Natural killer cell treated with Interleukin-12 subunit alpha and Interleukin-12 subunit beta and Interleukin-15 and Interleukin-18, amount 100 ng/mL, for 72 hours (primary cell): Measurements from ENCODE around the gene ZNF578. TPM values are rescaled to one million over a fixed set of nuclear protein-coding genes. Genes with fewer than 3 reads are reported as not detected.
"Not testable (repeated sequence)": the region's sequence is repeated elsewhere in the genome, so short reads cannot be mapped to it uniquely, and the experiment has no call there.

Experiments used
- ATAC-seq, 2 donors: fragments of 150-1000 bp; cut with Tn5 transposase in 1 of 2; sonication (Bioruptor Pico), chemical (Tn5 transposase) in 1 of 2; 2 replicates each; pipeline ENCODE4 v1.10.0; 2021
- DNase-seq: peaks from one replicate; pipeline ENCODE4 v3.0.0; 2022; ENCODE audit warnings: low spot score
- H3K27ac Mint-ChIP-seq, 2 donors: 1 replicate in 1 of 2; 2 replicates in 1 of 2; pipeline ENCODE4 v1.8.0; 2022; ENCODE audit warnings: mixed read lengths in 2 of 2, mild to moderate bottlenecking in 1 of 2, moderate library complexity in 1 of 2
- H3K27me3 Mint-ChIP-seq, 2 donors: 1 replicate in 1 of 2; 2 replicates in 1 of 2; pipeline ENCODE4 v1.8.0; 2022; ENCODE audit warnings: mixed read lengths in 2 of 2
- H3K36me3 Mint-ChIP-seq: one replicate; pipeline ENCODE4 v1.8.0; 2022; ENCODE audit warnings: mixed read lengths
- H3K4me1 Mint-ChIP-seq, 2 donors: 1 replicate in 1 of 2; 2 replicates in 1 of 2; pipeline ENCODE4 v1.8.0; 2022; ENCODE audit warnings: low read depth in 2 of 2, mixed read lengths in 2 of 2, mild to moderate bottlenecking in 1 of 2
- H3K4me3 Mint-ChIP-seq: one replicate; pipeline ENCODE4 v1.8.0; 2022; ENCODE audit warnings: mixed read lengths
- H3K9me3 Mint-ChIP-seq: 2 replicates; pipeline ENCODE4 v1.8.0; 2022; ENCODE audit warnings: mixed read lengths
- total RNA-seq, 2 donors: library from RNA; stranded (reverse); gene quantifications; one replicate each; pipeline ENCODE4 v1.2.3, GENCODE V29; 2022

Gene ZNF578
- total RNA-seq, 2 donors from 2014 or later = 1.00 to 1.1 TPM

- Mint-ChIP-seq H3K27me3 (no peaks in the 10 kb centered on the region), H3K9me3 (peaks cover 31% of the 10 kb centered on the region), H3K4me1 (peaks cover 0 to 4% of the 10 kb centered on the region in 2 donors), H3K4me3 (no peak overlapping the region), H3K27ac (no peak overlapping the region), H3K36me3 (peaks cover 73% of the 10 kb centered on the region)
- DNase-seq (no peak), ATAC-seq (no peak)
Measured at GRCh38 chr19:52557231-52557995, 104.1 kb downstream of the ZNF578 start.

DNA sequence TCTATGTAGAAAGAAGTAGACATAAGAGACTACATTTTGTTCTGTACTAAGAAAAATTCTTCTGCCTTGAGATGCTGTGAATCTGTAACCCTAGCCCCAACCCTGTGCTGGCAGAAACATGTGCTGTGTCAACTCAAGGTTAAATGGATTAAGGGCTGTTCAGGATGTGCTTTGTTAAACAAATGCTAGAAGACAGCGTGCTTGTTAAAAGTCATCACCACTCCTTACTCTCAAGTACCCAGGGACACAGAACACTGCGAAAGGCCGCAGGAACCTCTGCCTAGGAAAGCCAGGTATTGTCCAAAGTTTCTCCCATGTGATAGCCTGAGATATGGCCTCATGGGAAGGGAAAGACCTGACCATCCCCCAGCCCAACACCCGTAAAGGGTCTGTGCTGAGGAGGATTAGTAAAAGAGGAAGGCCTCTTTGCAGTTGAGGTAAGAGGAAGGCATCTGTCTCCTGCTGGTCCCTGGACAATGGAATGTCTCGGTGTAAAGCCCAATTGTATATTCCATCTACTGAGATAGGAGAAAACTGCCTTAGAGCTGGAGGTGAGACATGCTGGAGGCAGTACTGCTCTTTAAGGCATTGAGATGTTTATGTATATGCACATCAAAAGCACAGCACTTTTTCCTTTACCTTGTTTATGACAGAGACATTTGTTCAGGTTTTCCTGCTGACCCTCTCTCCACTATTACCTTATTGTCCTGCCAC lies 105.5 kb downstream of the ZNF578 start:
- Mint-ChIP-seq H3K36me3 (peaks cover 69% of the 10 kb centered on the region), H3K9me3 (peaks cover 31% of the 10 kb centered on the region)
- H3K27me3 Mint-ChIP-seq, H3K27ac Mint-ChIP-seq, H3K4me3 Mint-ChIP-seq, ATAC-seq, DNase-seq, H3K4me1 Mint-ChIP-seq: not testable (repeated sequence)

DNA sequence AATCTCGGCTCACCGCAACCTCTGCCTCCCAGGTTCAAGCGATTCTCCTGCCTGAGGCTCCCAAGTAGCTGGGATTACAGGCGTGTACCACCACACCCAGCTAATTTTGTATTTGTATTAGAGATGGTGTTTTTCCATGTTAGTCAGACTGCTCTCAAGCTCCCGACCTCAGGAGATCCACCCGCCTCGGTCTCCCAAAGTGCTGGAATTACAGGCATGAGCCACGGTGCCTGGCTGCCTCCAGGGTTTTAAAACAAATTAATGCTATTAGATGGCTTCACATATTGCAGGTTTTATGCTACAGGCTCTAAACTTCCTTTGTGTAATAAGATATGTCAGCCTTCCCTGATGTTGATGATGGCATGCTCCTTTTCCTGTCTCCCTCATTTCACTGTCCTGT lies 108.3 kb downstream of the ZNF578 start:
- H3K4me3 Mint-ChIP-seq, H3K27ac Mint-ChIP-seq, H3K4me1 Mint-ChIP-seq, DNase-seq, H3K27me3 Mint-ChIP-seq, ATAC-seq: not testable (repeated sequence)
- H3K9me3 Mint-ChIP-seq = peaks cover 22% of the 10 kb centered on the region
- peaks cover 58% of the 10 kb centered on the region for H3K36me3 Mint-ChIP-seq

Other genes starting within 250 kb of the ZNF578 start
- gene ZNF766, start 184.0 kb upstream of the ZNF578 start, total RNA-seq = 10 to 100 TPM; 13.3 to 18.1 TPM
- gene ZNF480, start 156.4 kb upstream of the ZNF578 start, total RNA-seq = 10 to 100 TPM in 1 of 2 donors, 1 to 10 TPM in 1; 7.0 to 11.2 TPM
- gene ZNF610, start 117.3 kb upstream of the ZNF578 start, total RNA-seq = under 1 TPM; 0.36 to 0.74 TPM
- gene ZNF880, start 83.6 kb upstream of the ZNF578 start, total RNA-seq = 10 to 100 TPM in 1 of 2 donors, 1 to 10 TPM in 1; 6.1 to 13.7 TPM
- gene ZNF528, start 55.7 kb upstream of the ZNF578 start, total RNA-seq = 10 to 100 TPM in 1 of 2 donors, 1 to 10 TPM in 1; 8.3 to 12.6 TPM
- gene ZNF534, start 24.4 kb upstream of the ZNF578 start, total RNA-seq = not detected
- gene ZNF808, start 74.1 kb downstream of the ZNF578 start, total RNA-seq = 10 to 100 TPM; 34.6 to 42.5 TPM
- 10 to 100 TPM; 30.7 to 33.4 TPM for gene ZNF701, start 116.7 kb downstream of the ZNF578 start, total RNA-seq
- gene ZNF83, start 184.8 kb downstream of the ZNF578 start, total RNA-seq = 10 to 100 TPM; 20.2 to 25.8 TPM